Endothelial cell (in vitro differentiated cells): Measurements from ENCODE around the gene PLS1. TPM values are rescaled to one million over a fixed set of nuclear protein-coding genes. Genes with fewer than 3 reads are reported as not detected.
"Not testable (repeated sequence)": the region's sequence is repeated elsewhere in the genome, so short reads cannot be mapped to it uniquely, and the experiment has no call there.

Experiments used
- DNase-seq: peaks from one replicate; pipeline ENCODE4 v3.0.0; 2021; ENCODE audit warnings: low spot score
- H3K27ac Mint-ChIP-seq: one replicate; pipeline ENCODE4 v1.8.0; 2021; ENCODE audit warnings: mixed read lengths, inconsistent platforms; ENCODE audit not compliant: unreplicated experiment
- H3K27me3 Mint-ChIP-seq: one replicate; pipeline ENCODE4 v1.8.0; 2021; ENCODE audit warnings: mild to moderate bottlenecking, moderate library complexity, mixed read lengths, inconsistent platforms; ENCODE audit not compliant: unreplicated experiment
- H3K36me3 Mint-ChIP-seq: one replicate; pipeline ENCODE4 v1.8.0; 2021; ENCODE audit warnings: mild to moderate bottlenecking, low read depth, mixed read lengths, inconsistent platforms; ENCODE audit not compliant: unreplicated experiment
- H3K4me1 Mint-ChIP-seq: one replicate; pipeline ENCODE4 v1.8.0; 2021; ENCODE audit warnings: mild to moderate bottlenecking, mixed read lengths, inconsistent platforms; ENCODE audit not compliant: unreplicated experiment
- H3K4me3 Mint-ChIP-seq: one replicate; pipeline ENCODE4 v1.8.0; 2021; ENCODE audit warnings: mild to moderate bottlenecking, mixed read lengths, inconsistent platforms; ENCODE audit not compliant: unreplicated experiment
- H3K9me3 Mint-ChIP-seq: one replicate; pipeline ENCODE4 v1.8.0; 2021; ENCODE audit warnings: mixed read lengths, inconsistent platforms; ENCODE audit not compliant: unreplicated experiment
- CTCF ChIP-seq: fragments of 200-600 bp; sonication (generic); IDR thresholded peaks from one replicate; pipeline ENCODE4 v1.5.0; 2021; ENCODE audit warnings: antibody characterized with exemption; ENCODE audit not compliant: unreplicated experiment
- total RNA-seq: library from RNA; stranded (reverse); fragmentation: NEBNext Ultra II Directional; extraction: Animal tissue kit (Norgen Biotek cat#: 25700); gene quantifications from one replicate; pipeline ENCODE4 v1.2.1, GENCODE V29; 2021; ENCODE audit not compliant: unreplicated experiment

The PLS1 gene
- total RNA-seq, 1 donor from 2014 or later: 2.0 TPM

- no peak overlapping the region for H3K27ac Mint-ChIP-seq
- H3K27me3 Mint-ChIP-seq: no peaks in the 10 kb centered on the region
- H3K4me3 Mint-ChIP-seq: no peak overlapping the region
- no peak for DNase-seq
- H3K9me3 Mint-ChIP-seq: no peaks in the 10 kb centered on the region
- H3K4me1 Mint-ChIP-seq: no peaks in the 10 kb centered on the region
- peaks cover 17% of the 10 kb centered on the region for H3K36me3 Mint-ChIP-seq
- no peak for TF ChIP-seq CTCF
Measured at GRCh38 chr3:142746646-142747045, 150.5 kb downstream of the PLS1 start.

GRCh38 chr3:142750531-142750930 is 154.3 kb downstream of the PLS1 start:
- not testable (repeated sequence) for H3K9me3 Mint-ChIP-seq, H3K27me3 Mint-ChIP-seq, H3K4me1 Mint-ChIP-seq, DNase-seq, H3K4me3 Mint-ChIP-seq, H3K27ac Mint-ChIP-seq
- H3K36me3 Mint-ChIP-seq: peaks cover 19% of the 10 kb centered on the region

GRCh38 chr3:142752605-142753004 is 156.4 kb downstream of the PLS1 start:
- not testable (repeated sequence) for DNase-seq, H3K9me3 Mint-ChIP-seq, H3K4me1 Mint-ChIP-seq, H3K27me3 Mint-ChIP-seq, H3K27ac Mint-ChIP-seq, H3K4me3 Mint-ChIP-seq
- H3K36me3 Mint-ChIP-seq: peaks cover 25% of the 10 kb centered on the region

GRCh38 chr3:142754494-142754893 is 158.3 kb downstream of the PLS1 start:
- no peak overlapping the region for H3K4me3 Mint-ChIP-seq
- peaks cover 21% of the 10 kb centered on the region for H3K36me3 Mint-ChIP-seq
- no peak for DNase-seq
- no peak for TF ChIP-seq CTCF
- H3K27ac Mint-ChIP-seq: no peak overlapping the region
- H3K4me1 Mint-ChIP-seq: no peaks in the 10 kb centered on the region
- H3K27me3 Mint-ChIP-seq: peaks cover 2% of the 10 kb centered on the region
- H3K9me3 Mint-ChIP-seq: no peaks in the 10 kb centered on the region

Other genes starting within 250 kb of the PLS1 start
- gene XRN1, start 148.4 kb upstream of the PLS1 start, total RNA-seq: 50.1 TPM
- gene ATR, start 17.7 kb upstream of the PLS1 start, total RNA-seq: 17.8 TPM
- gene TRPC1, start 127.6 kb downstream of the PLS1 start, total RNA-seq: 19.0 TPM